ENCODE data around the gene TPI1. TPM values are rescaled to one million over a fixed set of nuclear protein-coding genes. Genes with fewer than 3 reads are reported as not detected.

TPI1 gene
- total and polyA plus RNA-seq, 4 donors = 190 to 547 (median 396) TPM

DNA sequence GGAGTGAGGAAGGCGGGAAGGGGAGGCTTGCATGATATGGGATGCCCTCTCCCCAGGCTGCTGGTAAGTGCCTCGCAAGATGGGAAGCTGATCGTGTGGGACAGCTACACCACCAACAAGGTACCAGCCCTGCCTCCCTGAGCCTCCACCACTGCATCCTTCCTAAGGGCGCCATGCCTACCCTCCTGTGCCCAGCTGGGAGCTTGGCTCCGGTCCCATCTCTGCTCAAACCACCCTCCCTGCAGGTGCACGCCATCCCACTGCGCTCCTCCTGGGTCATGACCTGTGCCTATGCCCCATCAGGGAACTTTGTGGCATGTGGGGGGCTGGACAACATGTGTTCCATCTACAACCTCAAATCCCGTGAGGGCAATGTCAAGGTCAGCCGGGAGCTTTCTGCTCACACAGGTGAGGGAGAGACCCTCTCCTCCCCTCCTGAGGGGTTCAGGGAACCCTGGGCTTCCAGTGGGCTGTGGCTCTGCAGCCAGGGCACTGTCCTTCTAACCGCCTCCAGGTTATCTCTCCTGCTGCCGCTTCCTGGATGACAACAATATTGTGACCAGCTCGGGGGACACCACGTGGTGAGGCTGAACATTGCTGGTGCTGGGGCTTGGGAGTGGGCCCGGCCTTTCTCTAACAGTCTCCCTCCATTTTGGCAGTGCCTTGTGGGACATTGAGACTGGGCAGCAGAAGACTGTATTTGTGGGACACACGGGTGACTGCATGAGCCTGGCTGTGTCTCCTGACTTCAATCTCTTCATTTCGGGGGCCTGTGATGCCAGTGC lies 24.0 kb upstream of the TPI1 start (continued):
- TF ChIP-seq, protein P1, sequence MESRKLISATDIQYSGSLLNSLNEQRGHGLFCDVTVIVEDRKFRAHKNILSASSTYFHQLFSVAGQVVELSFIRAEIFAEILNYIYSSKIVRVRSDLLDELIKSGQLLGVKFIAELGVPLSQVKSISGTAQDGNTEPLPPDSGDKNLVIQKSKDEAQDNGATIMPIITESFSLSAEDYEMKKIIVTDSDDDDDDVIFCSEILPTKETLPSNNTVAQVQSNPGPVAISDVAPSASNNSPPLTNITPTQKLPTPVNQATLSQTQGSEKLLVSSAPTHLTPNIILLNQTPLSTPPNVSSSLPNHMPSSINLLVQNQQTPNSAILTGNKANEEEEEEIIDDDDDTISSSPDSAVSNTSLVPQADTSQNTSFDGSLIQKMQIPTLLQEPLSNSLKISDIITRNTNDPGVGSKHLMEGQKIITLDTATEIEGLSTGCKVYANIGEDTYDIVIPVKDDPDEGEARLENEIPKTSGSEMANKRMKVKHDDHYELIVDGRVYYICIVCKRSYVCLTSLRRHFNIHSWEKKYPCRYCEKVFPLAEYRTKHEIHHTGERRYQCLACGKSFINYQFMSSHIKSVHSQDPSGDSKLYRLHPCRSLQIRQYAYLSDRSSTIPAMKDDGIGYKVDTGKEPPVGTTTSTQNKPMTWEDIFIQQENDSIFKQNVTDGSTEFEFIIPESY (IDR thresholded peaks at IDR 0.05) = no peak
- TF ChIP-seq RAD21 (IDR thresholded peaks at IDR 0.05) (peak in 1 of 2 donors; percentile 42), TAF1 (conservative IDR thresholded peaks at IDR 0.05) (no peak), HNF4G (IDR thresholded peaks at IDR 0.05) (no peak), YY1 (IDR thresholded peaks at IDR 0.05) (no peak)
- TF ChIP-seq, protein P2, sequence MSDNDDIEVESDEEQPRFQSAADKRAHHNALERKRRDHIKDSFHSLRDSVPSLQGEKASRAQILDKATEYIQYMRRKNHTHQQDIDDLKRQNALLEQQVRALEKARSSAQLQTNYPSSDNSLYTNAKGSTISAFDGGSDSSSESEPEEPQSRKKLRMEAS (IDR thresholded peaks at IDR 0.05) = no peak

DNA sequence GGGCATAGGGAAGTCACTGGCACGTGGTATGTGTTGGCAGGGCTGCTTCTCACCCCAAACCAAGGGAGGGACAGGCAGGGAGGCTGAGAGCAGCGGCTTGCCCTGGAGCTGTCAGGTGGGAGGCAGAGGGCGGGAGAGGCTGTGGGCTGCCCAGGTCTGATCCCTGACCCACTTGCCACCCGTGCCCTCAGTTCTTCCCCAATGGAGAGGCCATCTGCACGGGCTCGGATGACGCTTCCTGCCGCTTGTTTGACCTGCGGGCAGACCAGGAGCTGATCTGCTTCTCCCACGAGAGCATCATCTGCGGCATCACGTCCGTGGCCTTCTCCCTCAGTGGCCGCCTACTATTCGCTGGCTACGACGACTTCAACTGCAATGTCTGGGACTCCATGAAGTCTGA lies 21.9 kb upstream of the TPI1 start:
- Histone ChIP-seq H3K4me3 (ENCODE audit: low read depth in 1 of 3, low read length in 3 of 3) (no peak overlapping the region), H3K9me3 (ENCODE audit: control insufficient read depth in 4 of 4, low read length in 3 of 4) (no peaks in the 10 kb centered on the region), H3K4me1 (ENCODE audit: control insufficient read depth in 4 of 4, insufficient read depth in 4 of 4, low read length in 3 of 4) (no peaks in the 10 kb centered on the region), H3K9ac (ENCODE audit: low read depth in 1 of 2, low read length in 2 of 2) (no peak overlapping the region), H3K36me3 (ENCODE audit: control insufficient read depth in 4 of 4, insufficient read depth in 3 of 4, low read depth in 1 of 4, low read length in 3 of 4) (no peaks in the 10 kb centered on the region), H3K27ac (ENCODE audit: low read depth in 1 of 2, low read length in 2 of 2) (no peak overlapping the region), H3K27me3 (ENCODE audit: control insufficient read depth in 4 of 4, insufficient read depth in 4 of 4, low read length in 3 of 4) (no peaks in the 10 kb centered on the region)
- TF ChIP-seq, protein P3, sequence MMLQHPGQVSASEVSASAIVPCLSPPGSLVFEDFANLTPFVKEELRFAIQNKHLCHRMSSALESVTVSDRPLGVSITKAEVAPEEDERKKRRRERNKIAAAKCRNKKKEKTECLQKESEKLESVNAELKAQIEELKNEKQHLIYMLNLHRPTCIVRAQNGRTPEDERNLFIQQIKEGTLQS (IDR thresholded peaks at IDR 0.05) = no peak
- TF ChIP-seq, protein P2 (IDR thresholded peaks at IDR 0.05) = no peak
- TF ChIP-seq FOXA2 (IDR thresholded peaks at IDR 0.05) (no peak), FOXA1 (IDR thresholded peaks at IDR 0.05) (no peak), HNF4A (conservative IDR thresholded peaks at IDR 0.05) (no peak), GABPA (IDR thresholded peaks at IDR 0.05 in 1 of 2, conservative IDR thresholded peaks at IDR 0.05 in 1 of 2) (no peak), NR2F2 (IDR thresholded peaks at IDR 0.05) (no peak), TAF1 (conservative IDR thresholded peaks at IDR 0.05) (no peak), RXRA (IDR thresholded peaks at IDR 0.05) (no peak)
- TF ChIP-seq, protein P1 (IDR thresholded peaks at IDR 0.05) = no peak
- TF ChIP-seq, protein P4, sequence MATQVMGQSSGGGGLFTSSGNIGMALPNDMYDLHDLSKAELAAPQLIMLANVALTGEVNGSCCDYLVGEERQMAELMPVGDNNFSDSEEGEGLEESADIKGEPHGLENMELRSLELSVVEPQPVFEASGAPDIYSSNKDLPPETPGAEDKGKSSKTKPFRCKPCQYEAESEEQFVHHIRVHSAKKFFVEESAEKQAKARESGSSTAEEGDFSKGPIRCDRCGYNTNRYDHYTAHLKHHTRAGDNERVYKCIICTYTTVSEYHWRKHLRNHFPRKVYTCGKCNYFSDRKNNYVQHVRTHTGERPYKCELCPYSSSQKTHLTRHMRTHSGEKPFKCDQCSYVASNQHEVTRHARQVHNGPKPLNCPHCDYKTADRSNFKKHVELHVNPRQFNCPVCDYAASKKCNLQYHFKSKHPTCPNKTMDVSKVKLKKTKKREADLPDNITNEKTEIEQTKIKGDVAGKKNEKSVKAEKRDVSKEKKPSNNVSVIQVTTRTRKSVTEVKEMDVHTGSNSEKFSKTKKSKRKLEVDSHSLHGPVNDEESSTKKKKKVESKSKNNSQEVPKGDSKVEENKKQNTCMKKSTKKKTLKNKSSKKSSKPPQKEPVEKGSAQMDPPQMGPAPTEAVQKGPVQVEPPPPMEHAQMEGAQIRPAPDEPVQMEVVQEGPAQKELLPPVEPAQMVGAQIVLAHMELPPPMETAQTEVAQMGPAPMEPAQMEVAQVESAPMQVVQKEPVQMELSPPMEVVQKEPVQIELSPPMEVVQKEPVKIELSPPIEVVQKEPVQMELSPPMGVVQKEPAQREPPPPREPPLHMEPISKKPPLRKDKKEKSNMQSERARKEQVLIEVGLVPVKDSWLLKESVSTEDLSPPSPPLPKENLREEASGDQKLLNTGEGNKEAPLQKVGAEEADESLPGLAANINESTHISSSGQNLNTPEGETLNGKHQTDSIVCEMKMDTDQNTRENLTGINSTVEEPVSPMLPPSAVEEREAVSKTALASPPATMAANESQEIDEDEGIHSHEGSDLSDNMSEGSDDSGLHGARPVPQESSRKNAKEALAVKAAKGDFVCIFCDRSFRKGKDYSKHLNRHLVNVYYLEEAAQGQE (IDR thresholded peaks at IDR 0.05) = no peak
- WGBS = 96% methylated on average over 17 of the region's 17 CpGs
- no peak for DNase-seq (ENCODE audit: low spot score)

Data from liver (tissue), 9 donors.